Measurements from ENCODE around the gene ACOT11. TPM values are rescaled to one million over a fixed set of nuclear protein-coding genes. Genes with fewer than 3 reads are reported as not detected.

Gene ACOT11
- total RNA-seq, 1 donor from 2014 or later, result 4.7 TPM

DNA sequence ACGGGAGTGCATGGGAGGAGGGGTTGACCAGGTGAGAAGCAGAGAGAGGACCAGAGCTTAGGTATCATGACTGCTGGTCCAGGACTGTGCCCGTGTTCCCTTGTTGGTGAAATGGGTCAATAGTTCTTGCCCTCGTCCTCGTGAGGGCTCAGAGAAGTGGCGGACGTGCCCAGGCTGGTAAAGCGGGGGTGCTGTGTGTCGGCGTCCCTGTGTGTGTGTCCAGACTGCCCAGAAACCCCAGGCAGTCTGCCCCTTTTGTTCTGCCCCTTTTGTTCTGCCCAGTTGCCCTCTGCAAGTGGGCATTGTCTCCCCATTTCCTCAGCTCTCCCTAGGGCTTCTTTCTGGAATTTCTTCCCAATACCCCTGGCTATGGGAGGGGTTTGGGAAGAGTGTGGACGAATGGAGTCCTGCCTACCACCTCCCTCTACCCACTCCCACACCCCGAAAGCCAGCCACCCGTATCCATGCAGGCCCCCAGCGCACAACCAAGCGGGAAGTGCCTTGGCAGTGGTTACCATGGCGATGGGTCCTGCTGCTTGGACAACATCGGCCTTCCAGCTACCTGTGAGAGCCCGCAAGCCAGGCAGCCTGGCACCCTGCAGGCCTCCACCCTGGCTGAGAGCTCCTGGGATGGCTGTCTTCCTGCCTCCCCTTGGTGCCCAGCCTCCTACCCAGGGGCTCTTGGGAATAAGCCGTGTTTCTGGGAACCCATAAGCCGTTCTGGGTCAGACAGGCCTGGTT lies 34.7 kb downstream of the ACOT11 start:
- Histone ChIP-seq H3K27ac (ENCODE audit: low read depth, low read length) (peak overlapping the region; percentile 90), H3K4me3 (ENCODE audit: low read length in 3 of 3) (peak overlapping the region in 2 of 3 donors; percentile 17 to 29), H3K9ac (ENCODE audit: low read depth in 1 of 3, low read length in 3 of 3) (peak overlapping the region in 2 of 3 donors; percentile 45 to 86), H3K36me3 (ENCODE audit: control insufficient read depth in 3 of 3, insufficient read depth in 3 of 3, low read length in 3 of 3) (peaks cover 0 to 9% (median 0%) of the 10 kb centered on the region in 3 donors), H3K27me3 (ENCODE audit: control insufficient read depth in 3 of 3, insufficient read depth in 3 of 3, low read length in 3 of 3) (no peaks in the 10 kb centered on the region), H3K9me3 (ENCODE audit: control insufficient read depth in 3 of 3, low read length in 3 of 3) (no peaks in the 10 kb centered on the region), H3K4me1 (ENCODE audit: control insufficient read depth in 3 of 3, insufficient read depth in 3 of 3, low read length in 3 of 3) (peaks cover 58 to 88% (median 85%) of the 10 kb centered on the region in 3 donors)

DNA sequence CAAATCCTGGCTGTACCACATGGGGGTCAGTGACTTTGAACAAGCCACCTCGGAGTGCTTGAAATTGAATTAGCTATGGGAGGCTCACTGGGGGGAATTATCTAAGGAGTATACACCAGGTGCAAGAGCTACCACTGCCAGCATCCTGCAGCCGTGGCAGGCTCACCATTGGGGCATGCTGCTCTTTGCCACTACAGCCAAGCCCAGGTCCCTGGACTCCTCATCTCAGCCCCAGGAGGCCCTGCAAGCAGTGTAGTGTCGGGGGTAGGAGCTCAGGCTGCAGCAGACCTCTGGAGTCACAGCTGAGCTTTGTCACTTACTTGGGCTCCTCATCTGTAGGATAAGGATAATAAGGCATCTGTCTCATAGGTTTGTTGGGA lies 35.3 kb downstream of the ACOT11 start:
- no peaks in the 10 kb centered on the region for H3K9me3 ChIP-seq (ENCODE audit: control insufficient read depth in 3 of 3, low read length in 3 of 3)
- peaks cover 0 to 11% (median 0%) of the 10 kb centered on the region in 3 donors for H3K36me3 ChIP-seq (ENCODE audit: control insufficient read depth in 3 of 3, insufficient read depth in 3 of 3, low read length in 3 of 3)
- peak overlapping the region; percentile 90 for H3K27ac ChIP-seq (ENCODE audit: low read depth, low read length)
- H3K27me3 ChIP-seq (ENCODE audit: control insufficient read depth in 3 of 3, insufficient read depth in 3 of 3, low read length in 3 of 3), result no peaks in the 10 kb centered on the region
- H3K4me3 ChIP-seq (ENCODE audit: low read length in 3 of 3), result peak overlapping the region in 1 of 3 donors; percentile 29
- H3K4me1 ChIP-seq (ENCODE audit: control insufficient read depth in 3 of 3, insufficient read depth in 3 of 3, low read length in 3 of 3), result peaks cover 54 to 82% (median 79%) of the 10 kb centered on the region in 3 donors
- H3K9ac ChIP-seq (ENCODE audit: low read depth in 1 of 3, low read length in 3 of 3), result peak overlapping the region in 2 of 3 donors; percentile 11 to 86

DNA sequence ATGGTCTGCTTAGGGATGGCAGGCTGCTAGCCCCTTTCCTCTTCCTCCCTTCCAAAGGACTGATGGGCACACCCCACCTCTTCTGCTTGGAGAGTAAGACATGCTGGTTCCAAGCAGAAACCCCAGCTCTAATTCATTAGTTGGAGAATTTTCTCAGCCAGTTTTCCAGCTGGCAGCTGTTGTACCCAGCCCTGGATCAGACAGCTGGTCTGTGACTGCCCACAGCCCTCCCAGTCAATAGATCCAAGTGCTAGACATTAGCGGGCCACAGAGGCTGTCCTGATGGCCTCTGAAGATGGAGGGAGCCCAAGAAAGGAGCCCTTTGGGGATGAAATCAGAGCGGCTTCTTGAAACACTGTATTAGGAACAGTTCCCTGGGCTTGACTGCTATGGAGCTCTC lies 35.8 kb downstream of the ACOT11 start:
- H3K9ac ChIP-seq (ENCODE audit: low read depth in 1 of 3, low read length in 3 of 3), result peak overlapping the region in 1 of 3 donors; percentile 86
- H3K27ac ChIP-seq (ENCODE audit: low read depth, low read length), result peak overlapping the region; percentile 90
- H3K27me3 ChIP-seq (ENCODE audit: control insufficient read depth in 3 of 3, insufficient read depth in 3 of 3, low read length in 3 of 3), result no peaks in the 10 kb centered on the region
- H3K36me3 ChIP-seq (ENCODE audit: control insufficient read depth in 3 of 3, insufficient read depth in 3 of 3, low read length in 3 of 3), result peaks cover 0 to 14% (median 0%) of the 10 kb centered on the region in 3 donors
- H3K4me1 ChIP-seq (ENCODE audit: control insufficient read depth in 3 of 3, insufficient read depth in 3 of 3, low read length in 3 of 3), result peaks cover 54 to 80% (median 75%) of the 10 kb centered on the region in 3 donors
- H3K4me3 ChIP-seq (ENCODE audit: low read length in 3 of 3), result peak overlapping the region in 1 of 3 donors; percentile 29
- no peaks in the 10 kb centered on the region for H3K9me3 ChIP-seq (ENCODE audit: control insufficient read depth in 3 of 3, low read length in 3 of 3)

DNA sequence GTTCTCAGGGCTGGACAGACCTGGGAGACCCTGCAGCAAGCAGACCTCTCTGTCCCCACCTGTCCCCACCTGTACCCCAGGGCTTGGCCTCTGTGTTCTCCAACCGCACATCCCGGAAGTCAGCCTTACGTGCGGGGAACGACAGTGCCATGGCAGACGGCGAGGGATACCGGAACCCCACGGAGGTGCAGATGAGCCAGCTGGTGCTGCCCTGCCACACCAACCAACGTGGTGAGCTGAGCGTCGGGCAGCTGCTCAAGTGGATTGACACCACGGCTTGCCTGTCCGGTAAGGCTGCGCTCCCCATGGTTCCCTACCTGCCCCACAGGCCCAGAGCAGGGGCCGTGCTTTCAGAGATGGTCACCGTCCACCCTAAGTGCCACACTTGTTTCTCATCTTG lies 36.5 kb downstream of the ACOT11 start:
- peak overlapping the region; percentile 90 for H3K27ac ChIP-seq (ENCODE audit: low read depth, low read length)
- H3K27me3 ChIP-seq (ENCODE audit: control insufficient read depth in 3 of 3, insufficient read depth in 3 of 3, low read length in 3 of 3), result no peaks in the 10 kb centered on the region
- peaks cover 54 to 72% (median 68%) of the 10 kb centered on the region in 3 donors for H3K4me1 ChIP-seq (ENCODE audit: control insufficient read depth in 3 of 3, insufficient read depth in 3 of 3, low read length in 3 of 3)
- no peaks in the 10 kb centered on the region for H3K9me3 ChIP-seq (ENCODE audit: control insufficient read depth in 3 of 3, low read length in 3 of 3)
- peak overlapping the region in 1 of 3 donors; percentile 86 for H3K9ac ChIP-seq (ENCODE audit: low read depth in 1 of 3, low read length in 3 of 3)
- H3K36me3 ChIP-seq (ENCODE audit: control insufficient read depth in 3 of 3, insufficient read depth in 3 of 3, low read length in 3 of 3), result peaks cover 0 to 14% (median 0%) of the 10 kb centered on the region in 3 donors
- H3K4me3 ChIP-seq (ENCODE audit: low read length in 3 of 3), result peak overlapping the region in 1 of 3 donors; percentile 35

DNA sequence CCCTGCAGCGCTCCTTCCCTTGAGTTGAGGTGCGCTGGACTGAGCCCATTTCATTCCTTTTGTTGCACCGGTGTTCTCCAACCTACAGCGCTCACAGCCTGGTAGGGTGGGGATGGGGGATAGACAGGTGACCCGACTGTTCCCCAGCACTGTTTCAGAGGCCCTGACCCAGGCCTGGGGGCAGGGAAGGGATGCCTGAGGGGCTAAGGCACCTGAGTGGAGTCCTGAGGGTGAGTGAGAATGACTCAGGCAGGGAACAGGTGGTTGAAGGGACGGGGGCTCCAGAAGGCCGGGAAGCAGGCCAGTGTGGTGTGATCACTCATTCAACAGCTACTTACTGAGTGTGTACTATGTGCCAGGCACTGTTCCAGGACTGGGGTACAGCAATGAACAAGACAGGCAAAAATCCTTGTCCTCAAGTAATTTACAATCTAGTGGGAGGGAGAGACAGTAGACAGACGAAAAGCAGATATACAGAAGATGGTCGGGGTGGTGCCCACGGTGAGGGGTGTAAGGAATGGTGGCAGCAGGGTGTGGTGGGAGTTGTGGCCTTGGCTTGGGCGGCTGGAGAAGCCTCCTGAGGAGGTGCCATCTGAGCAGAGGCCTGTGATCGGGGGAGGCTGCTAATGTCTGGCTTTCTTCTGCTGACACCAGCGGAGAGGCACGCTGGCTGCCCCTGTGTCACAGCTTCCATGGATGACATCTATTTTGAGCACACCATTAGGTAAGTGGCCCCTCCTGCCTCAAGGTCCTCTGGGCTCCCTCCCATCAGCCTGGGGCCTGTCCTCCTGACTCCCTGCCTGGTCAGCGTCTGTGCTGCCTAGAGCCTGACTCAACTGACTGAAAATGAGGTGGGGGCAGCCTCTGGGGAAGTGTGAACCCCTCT lies 37.4 kb downstream of the ACOT11 start:
- H3K9me3 ChIP-seq (ENCODE audit: control insufficient read depth in 3 of 3, low read length in 3 of 3), result no peaks in the 10 kb centered on the region
- H3K27me3 ChIP-seq (ENCODE audit: control insufficient read depth in 3 of 3, insufficient read depth in 3 of 3, low read length in 3 of 3), result no peaks in the 10 kb centered on the region
- H3K9ac ChIP-seq (ENCODE audit: low read depth in 1 of 3, low read length in 3 of 3), result peak overlapping the region; percentile 16 to 86 (median 63)
- peak overlapping the region in 1 of 3 donors; percentile 35 for H3K4me3 ChIP-seq (ENCODE audit: low read length in 3 of 3)
- peak overlapping the region; percentile 90 for H3K27ac ChIP-seq (ENCODE audit: low read depth, low read length)
- H3K36me3 ChIP-seq (ENCODE audit: control insufficient read depth in 3 of 3, insufficient read depth in 3 of 3, low read length in 3 of 3), result peaks cover 0 to 18% (median 0%) of the 10 kb centered on the region in 3 donors
- peaks cover 52 to 64% (median 60%) of the 10 kb centered on the region in 3 donors for H3K4me1 ChIP-seq (ENCODE audit: control insufficient read depth in 3 of 3, insufficient read depth in 3 of 3, low read length in 3 of 3)

DNA sequence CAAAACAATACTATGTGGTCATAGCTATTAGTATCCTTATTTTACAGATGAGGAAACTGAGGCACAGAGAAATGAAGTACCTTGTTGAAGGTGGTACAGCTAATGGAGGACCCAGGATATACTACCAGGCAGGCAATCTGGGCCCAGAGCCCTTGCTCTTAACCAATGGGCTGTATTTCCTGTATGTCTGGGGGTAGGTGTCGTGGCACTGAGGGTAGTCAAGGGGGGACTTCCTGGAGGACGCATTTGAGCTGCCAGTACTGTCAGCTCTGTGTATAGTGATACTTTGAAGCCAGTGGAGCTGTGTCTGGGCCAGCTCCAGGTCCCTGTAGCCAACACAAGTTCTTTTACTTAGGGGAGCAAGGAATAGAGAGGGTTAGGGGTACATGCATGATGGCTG lies 40.3 kb downstream of the ACOT11 start:
- no peak overlapping the region for H3K4me3 ChIP-seq (ENCODE audit: low read length in 3 of 3)
- H3K36me3 ChIP-seq (ENCODE audit: control insufficient read depth in 3 of 3, insufficient read depth in 3 of 3, low read length in 3 of 3), result peaks cover 0 to 28% (median 9%) of the 10 kb centered on the region in 3 donors
- H3K9ac ChIP-seq (ENCODE audit: low read depth in 1 of 3, low read length in 3 of 3), result no peak overlapping the region
- peaks cover 23 to 36% (median 36%) of the 10 kb centered on the region in 3 donors for H3K4me1 ChIP-seq (ENCODE audit: control insufficient read depth in 3 of 3, insufficient read depth in 3 of 3, low read length in 3 of 3)
- no peak overlapping the region for H3K27ac ChIP-seq (ENCODE audit: low read depth, low read length)
- no peaks in the 10 kb centered on the region for H3K9me3 ChIP-seq (ENCODE audit: control insufficient read depth in 3 of 3, low read length in 3 of 3)
- H3K27me3 ChIP-seq (ENCODE audit: control insufficient read depth in 3 of 3, insufficient read depth in 3 of 3, low read length in 3 of 3), result no peaks in the 10 kb centered on the region

DNA sequence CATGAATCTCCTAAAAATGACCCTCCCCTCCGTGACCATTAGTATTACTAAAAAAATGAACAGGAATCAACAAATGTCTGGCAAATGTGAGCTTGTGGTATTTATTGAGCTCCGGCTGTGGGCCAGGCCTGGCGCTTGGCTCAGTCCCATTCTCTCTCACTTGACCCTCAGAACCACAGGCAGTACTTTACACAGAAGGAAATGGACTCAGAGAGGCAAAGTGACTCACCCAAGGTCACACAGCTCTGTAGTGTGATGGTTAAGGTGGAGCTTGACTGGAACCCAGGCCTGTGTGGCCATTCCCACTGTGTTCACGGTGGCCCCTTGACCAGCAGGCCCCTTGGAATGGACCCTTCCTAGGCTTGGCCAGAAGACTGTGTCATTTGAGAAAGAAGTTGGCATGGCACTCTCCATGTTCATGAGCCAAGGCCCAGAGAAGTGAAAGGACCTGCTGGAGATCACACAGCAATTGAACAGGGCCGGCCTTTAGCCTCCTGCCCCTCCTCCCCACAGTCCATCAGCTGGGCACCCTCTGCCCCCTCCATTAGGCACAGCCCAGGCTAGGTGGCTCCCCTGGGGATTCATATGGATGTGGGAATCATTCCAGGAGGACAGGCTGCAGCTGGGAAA lies 43.2 kb downstream of the ACOT11 start:
- Histone ChIP-seq H3K36me3 (ENCODE audit: control insufficient read depth in 3 of 3, insufficient read depth in 3 of 3, low read length in 3 of 3) (peaks cover 0 to 43% (median 29%) of the 10 kb centered on the region in 3 donors), H3K27ac (ENCODE audit: low read depth, low read length) (no peak overlapping the region)

DNA sequence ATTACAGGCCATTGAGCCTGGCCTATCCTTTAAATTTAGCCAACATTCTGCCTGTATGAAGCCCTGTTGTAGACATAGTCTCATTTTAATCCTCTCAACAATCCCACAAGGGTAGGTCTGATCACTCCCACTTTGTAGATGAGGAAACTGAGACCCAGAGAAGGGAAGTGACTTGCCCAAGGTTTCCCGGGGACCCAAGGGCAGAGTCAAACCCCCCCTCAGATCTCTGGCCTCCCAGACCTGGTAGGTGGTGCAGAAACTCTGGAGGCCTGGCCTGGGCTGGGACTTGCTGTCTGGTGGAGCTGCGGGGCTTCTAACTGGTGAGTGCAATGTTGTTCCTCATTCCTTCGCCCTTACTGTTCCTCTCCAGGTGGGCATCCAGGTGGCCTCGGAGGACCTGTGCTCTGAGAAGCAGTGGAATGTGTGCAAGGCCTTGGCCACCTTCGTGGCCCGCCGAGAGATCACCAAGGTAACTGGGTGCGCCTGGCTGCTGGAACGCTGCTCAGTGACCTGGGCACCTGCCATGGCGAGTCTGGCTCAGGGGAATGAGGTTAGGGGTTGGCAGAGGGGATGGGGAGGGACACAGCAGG lies 45.6 kb downstream of the ACOT11 start:
- no peak overlapping the region for H3K9ac ChIP-seq (ENCODE audit: low read depth in 1 of 3, low read length in 3 of 3)
- H3K4me1 ChIP-seq (ENCODE audit: control insufficient read depth in 3 of 3, insufficient read depth in 3 of 3, low read length in 3 of 3), result peaks cover 0 to 11% (median 3%) of the 10 kb centered on the region in 3 donors
- peaks cover 4 to 50% (median 45%) of the 10 kb centered on the region in 3 donors for H3K36me3 ChIP-seq (ENCODE audit: control insufficient read depth in 3 of 3, insufficient read depth in 3 of 3, low read length in 3 of 3)
- H3K27me3 ChIP-seq (ENCODE audit: control insufficient read depth in 3 of 3, insufficient read depth in 3 of 3, low read length in 3 of 3), result no peaks in the 10 kb centered on the region
- H3K4me3 ChIP-seq (ENCODE audit: low read length in 3 of 3), result no peak overlapping the region
- no peaks in the 10 kb centered on the region for H3K9me3 ChIP-seq (ENCODE audit: control insufficient read depth in 3 of 3, low read length in 3 of 3)
- no peak overlapping the region for H3K27ac ChIP-seq (ENCODE audit: low read depth, low read length)

More for the DNA sequence above, 43.2 kb downstream of the ACOT11 start:
- H3K4me1 ChIP-seq (ENCODE audit: control insufficient read depth in 3 of 3, insufficient read depth in 3 of 3, low read length in 3 of 3), result peaks cover 3 to 18% (median 7%) of the 10 kb centered on the region in 3 donors
- H3K9ac ChIP-seq (ENCODE audit: low read depth in 1 of 3, low read length in 3 of 3), result no peak overlapping the region
- H3K27me3 ChIP-seq (ENCODE audit: control insufficient read depth in 3 of 3, insufficient read depth in 3 of 3, low read length in 3 of 3), result no peaks in the 10 kb centered on the region
- no peaks in the 10 kb centered on the region for H3K9me3 ChIP-seq (ENCODE audit: control insufficient read depth in 3 of 3, low read length in 3 of 3)
- no peak overlapping the region for H3K4me3 ChIP-seq (ENCODE audit: low read length in 3 of 3)

DNA sequence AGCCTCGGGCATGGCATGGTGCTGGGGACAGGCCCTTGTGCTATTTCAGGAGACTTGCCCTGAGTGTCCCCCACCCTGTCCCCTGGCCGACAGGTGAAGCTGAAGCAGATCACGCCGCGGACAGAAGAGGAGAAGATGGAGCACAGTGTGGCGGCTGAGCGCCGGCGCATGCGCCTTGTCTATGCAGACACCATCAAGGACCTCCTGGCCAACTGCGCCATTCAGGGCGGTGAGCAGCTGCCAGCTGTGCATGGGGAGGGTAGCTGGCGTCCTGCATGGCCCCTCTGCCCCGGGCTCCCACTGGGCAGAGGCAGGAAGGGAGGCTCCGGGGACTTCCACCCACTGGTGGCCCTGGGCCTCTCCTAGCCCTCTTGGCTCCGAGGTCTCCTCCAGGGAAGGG lies 46.4 kb downstream of the ACOT11 start:
- H3K4me1 ChIP-seq (ENCODE audit: control insufficient read depth in 3 of 3, insufficient read depth in 3 of 3, low read length in 3 of 3), result peaks cover 0 to 11% (median 3%) of the 10 kb centered on the region in 3 donors
- H3K4me3 ChIP-seq (ENCODE audit: low read length in 3 of 3), result no peak overlapping the region
- H3K27me3 ChIP-seq (ENCODE audit: control insufficient read depth in 3 of 3, insufficient read depth in 3 of 3, low read length in 3 of 3), result no peaks in the 10 kb centered on the region
- H3K27ac ChIP-seq (ENCODE audit: low read depth, low read length), result no peak overlapping the region
- H3K9me3 ChIP-seq (ENCODE audit: control insufficient read depth in 3 of 3, low read length in 3 of 3), result no peaks in the 10 kb centered on the region
- no peak overlapping the region for H3K9ac ChIP-seq (ENCODE audit: low read depth in 1 of 3, low read length in 3 of 3)
- H3K36me3 ChIP-seq (ENCODE audit: control insufficient read depth in 3 of 3, insufficient read depth in 3 of 3, low read length in 3 of 3), result peaks cover 4 to 54% (median 49%) of the 10 kb centered on the region in 3 donors
